ENCODE results near the gene BEGAIN. TPM values are rescaled to one million over a fixed set of nuclear protein-coding genes. Genes with fewer than 3 reads are reported as not detected.

BEGAIN gene
- total and polyA plus RNA-seq, 2 donors (not counting 1 experiment from before 2014, with no cell fraction given) = under 0.01 to 0.17 TPM

- no peak for DNase-seq (ENCODE audit: low read depth in 2 of 2)
- H3K4me3 ChIP-seq (replicated peaks in 1 of 4; ENCODE audit: control extremely low read depth in 1 of 4, insufficient read depth in 1 of 4, low read depth in 3 of 4, low read length in 4 of 4) = no peak overlapping the region
These were observed 46.2 kb upstream of the BEGAIN start for GRCh38 chr14:100633406-100633805.

GRCh38 chr14:100629696-100630095 lies 42.5 kb upstream of the BEGAIN start:
- Histone ChIP-seq H3K9me3 (ENCODE audit: control insufficient read depth, insufficient read depth, low read depth, low read length) (no peaks in the 10 kb centered on the region), H3K4me1 (ENCODE audit: control insufficient read depth, extremely low read depth, insufficient read depth, low read length) (no peaks in the 10 kb centered on the region), H4K20me1 (ENCODE audit: control insufficient read depth, extremely low read depth, insufficient read depth, low read length) (no peaks in the 10 kb centered on the region), H3K9ac (ENCODE audit: insufficient read depth, low read length) (no peak overlapping the region), H3K27me3 (ENCODE audit: control insufficient read depth, insufficient read depth, low read length) (no peaks in the 10 kb centered on the region), H3K4me3 (replicated peaks in 1 of 4; ENCODE audit: control extremely low read depth in 1 of 4, insufficient read depth in 1 of 4, low read depth in 3 of 4, low read length in 4 of 4) (no peak overlapping the region), H3K4me2 (ENCODE audit: extremely low read depth, insufficient read depth, low read length) (no peak overlapping the region), H3K79me2 (ENCODE audit: control insufficient read depth, insufficient read depth, low read length) (no peaks in the 10 kb centered on the region), H2AFZ (ENCODE audit: low read length) (no peak overlapping the region), H3K27ac (ENCODE audit: insufficient read depth, low read length) (no peak overlapping the region), H3K36me3 (ENCODE audit: control insufficient read depth, insufficient read depth, low read length) (no peaks in the 10 kb centered on the region)
- DNase-seq (ENCODE audit: low read depth in 2 of 2) = peak in 1 of 2 donors; percentile 82
- no peak for TF ChIP-seq EZH2 (IDR thresholded peaks at IDR 0.05; ENCODE audit: low read length, missing control alignments)
- no peak for TF ChIP-seq CTCF (conservative IDR thresholded peaks at IDR 0.05 in 1 of 2, IDR thresholded peaks at IDR 0.05 in 1 of 2; ENCODE audit: low read depth in 1 of 2, low read length in 2 of 2)

More at GRCh38 chr14:100633406-100633805, 46.2 kb upstream of the BEGAIN start:
- no peak for TF ChIP-seq CTCF (conservative IDR thresholded peaks at IDR 0.05 in 1 of 2, IDR thresholded peaks at IDR 0.05 in 1 of 2; ENCODE audit: low read depth in 1 of 2, low read length in 2 of 2)
- TF ChIP-seq EZH2 (IDR thresholded peaks at IDR 0.05; ENCODE audit: low read length, missing control alignments) = no peak
- Histone ChIP-seq H3K79me2 (ENCODE audit: control insufficient read depth, insufficient read depth, low read length) (no peaks in the 10 kb centered on the region), H3K9me3 (ENCODE audit: control insufficient read depth, insufficient read depth, low read depth, low read length) (no peaks in the 10 kb centered on the region), H3K4me2 (ENCODE audit: extremely low read depth, insufficient read depth, low read length) (no peak overlapping the region), H3K27me3 (ENCODE audit: control insufficient read depth, insufficient read depth, low read length) (no peaks in the 10 kb centered on the region), H3K4me1 (ENCODE audit: control insufficient read depth, extremely low read depth, insufficient read depth, low read length) (no peaks in the 10 kb centered on the region), H2AFZ (ENCODE audit: low read length) (no peak overlapping the region), H4K20me1 (ENCODE audit: control insufficient read depth, extremely low read depth, insufficient read depth, low read length) (no peaks in the 10 kb centered on the region), H3K9ac (ENCODE audit: insufficient read depth, low read length) (no peak overlapping the region), H3K27ac (ENCODE audit: insufficient read depth, low read length) (no peak overlapping the region), H3K36me3 (ENCODE audit: control insufficient read depth, insufficient read depth, low read length) (no peaks in the 10 kb centered on the region)

GRCh38 chr14:100629098-100629497 lies 41.9 kb upstream of the BEGAIN start:
- Histone ChIP-seq H3K9me3 (ENCODE audit: control insufficient read depth, insufficient read depth, low read depth, low read length) (no peaks in the 10 kb centered on the region), H3K79me2 (ENCODE audit: control insufficient read depth, insufficient read depth, low read length) (no peaks in the 10 kb centered on the region), H4K20me1 (ENCODE audit: control insufficient read depth, extremely low read depth, insufficient read depth, low read length) (no peaks in the 10 kb centered on the region), H3K36me3 (ENCODE audit: control insufficient read depth, insufficient read depth, low read length) (no peaks in the 10 kb centered on the region), H3K4me3 (replicated peaks in 1 of 4; ENCODE audit: control extremely low read depth in 1 of 4, insufficient read depth in 1 of 4, low read depth in 3 of 4, low read length in 4 of 4) (no peak overlapping the region), H3K4me1 (ENCODE audit: control insufficient read depth, extremely low read depth, insufficient read depth, low read length) (no peaks in the 10 kb centered on the region), H3K9ac (ENCODE audit: insufficient read depth, low read length) (no peak overlapping the region), H3K27me3 (ENCODE audit: control insufficient read depth, insufficient read depth, low read length) (no peaks in the 10 kb centered on the region), H2AFZ (ENCODE audit: low read length) (no peak overlapping the region), H3K27ac (ENCODE audit: insufficient read depth, low read length) (no peak overlapping the region), H3K4me2 (ENCODE audit: extremely low read depth, insufficient read depth, low read length) (no peak overlapping the region)
- DNase-seq (ENCODE audit: low read depth in 2 of 2) = no peak
- TF ChIP-seq EZH2 (IDR thresholded peaks at IDR 0.05; ENCODE audit: low read length, missing control alignments) = no peak
- no peak for TF ChIP-seq CTCF (conservative IDR thresholded peaks at IDR 0.05 in 1 of 2, IDR thresholded peaks at IDR 0.05 in 1 of 2; ENCODE audit: low read depth in 1 of 2, low read length in 2 of 2)
